NCI-H748 treated with DMSO at 0.1 percent for 48 hours (cell line): ENCODE results near the gene COPS4.

ENCODE experiments used
- DNase-seq: peaks from one replicate; lab custom pipeline; 2025; lab: John Stamatoyannopoulos, UW

COPS4 gene

GRCh38 chr4:83124111-83124780 lies 89.3 kb downstream of the COPS4 start:
- DNase-seq = no peak
